ENCODE data around the gene SLC25A12.

DNA sequence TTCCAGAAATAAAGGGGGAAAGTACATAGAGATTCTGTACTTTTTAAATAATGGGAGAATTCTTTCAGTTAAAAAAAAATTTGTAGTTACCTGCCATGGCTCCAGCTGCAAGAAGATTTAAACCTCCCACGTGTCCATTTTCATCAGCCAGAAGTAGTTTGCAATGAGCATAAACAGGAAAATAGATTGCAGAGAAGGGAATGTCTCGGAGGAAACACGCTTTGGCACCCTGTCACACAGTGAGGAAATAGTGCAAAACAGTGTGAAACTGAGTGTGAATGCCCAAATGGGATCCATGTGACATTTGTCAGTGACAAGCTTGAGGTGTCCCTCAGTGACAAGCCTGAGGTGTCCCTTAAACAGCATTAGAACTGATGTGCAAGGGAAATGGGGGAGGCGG, 102.7 kb downstream of the SLC25A12 start:
- TF ChIP-seq, protein P1, sequence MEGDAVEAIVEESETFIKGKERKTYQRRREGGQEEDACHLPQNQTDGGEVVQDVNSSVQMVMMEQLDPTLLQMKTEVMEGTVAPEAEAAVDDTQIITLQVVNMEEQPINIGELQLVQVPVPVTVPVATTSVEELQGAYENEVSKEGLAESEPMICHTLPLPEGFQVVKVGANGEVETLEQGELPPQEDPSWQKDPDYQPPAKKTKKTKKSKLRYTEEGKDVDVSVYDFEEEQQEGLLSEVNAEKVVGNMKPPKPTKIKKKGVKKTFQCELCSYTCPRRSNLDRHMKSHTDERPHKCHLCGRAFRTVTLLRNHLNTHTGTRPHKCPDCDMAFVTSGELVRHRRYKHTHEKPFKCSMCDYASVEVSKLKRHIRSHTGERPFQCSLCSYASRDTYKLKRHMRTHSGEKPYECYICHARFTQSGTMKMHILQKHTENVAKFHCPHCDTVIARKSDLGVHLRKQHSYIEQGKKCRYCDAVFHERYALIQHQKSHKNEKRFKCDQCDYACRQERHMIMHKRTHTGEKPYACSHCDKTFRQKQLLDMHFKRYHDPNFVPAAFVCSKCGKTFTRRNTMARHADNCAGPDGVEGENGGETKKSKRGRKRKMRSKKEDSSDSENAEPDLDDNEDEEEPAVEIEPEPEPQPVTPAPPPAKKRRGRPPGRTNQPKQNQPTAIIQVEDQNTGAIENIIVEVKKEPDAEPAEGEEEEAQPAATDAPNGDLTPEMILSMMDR (IDR thresholded peaks at IDR 0.05), result no peak
- no peak for TF ChIP-seq POLR2A (IDR thresholded peaks at IDR 0.05)
